Neuron (in vitro differentiated cells): ENCODE measurements around the gene TMEM235.

Experiments
- H2AFZ ChIP-seq: one replicate; pipeline ENCODE4 v1.6.1; 2013; ENCODE audit warnings: low read depth, mild to moderate bottlenecking, inconsistent platforms, low read length, moderate library complexity
- H3K27me3 ChIP-seq: one replicate; pipeline ENCODE4 v1.6.1; 2013; ENCODE audit warnings: low read length; ENCODE audit not compliant: insufficient read depth
- H3K36me3 ChIP-seq: one replicate; pipeline ENCODE4 v1.6.1; 2013; ENCODE audit warnings: low read length; ENCODE audit not compliant: insufficient read depth
- H3K4me1 ChIP-seq: one replicate; pipeline ENCODE4 v1.6.1; 2013; ENCODE audit warnings: low read length; ENCODE audit not compliant: insufficient read depth
- H3K4me3 ChIP-seq: 2 replicates; pipeline ENCODE4 v1.5.1; 2013; ENCODE audit warnings: mild to moderate bottlenecking, low read length, moderate library complexity
- H3K9me3 ChIP-seq: one replicate; pipeline ENCODE4 v1.6.1; 2013; ENCODE audit warnings: low read length

TMEM235 gene

GRCh38 chr17:78284146-78284545 is 52.7 kb downstream of the TMEM235 start:
- Histone ChIP-seq H3K9me3 (no peaks in the 10 kb centered on the region), H3K4me3 (no peak overlapping the region), H2AFZ (no peak overlapping the region), H3K36me3 (no peaks in the 10 kb centered on the region), H3K27me3 (no peaks in the 10 kb centered on the region), H3K4me1 (peaks cover 17% of the 10 kb centered on the region)

GRCh38 chr17:78289004-78289403 is 57.6 kb downstream of the TMEM235 start:
- no peak overlapping the region for H2AFZ ChIP-seq
- H3K36me3 ChIP-seq: no peaks in the 10 kb centered on the region
- no peak overlapping the region for H3K4me3 ChIP-seq
- no peaks in the 10 kb centered on the region for H3K9me3 ChIP-seq
- no peaks in the 10 kb centered on the region for H3K27me3 ChIP-seq
- no peaks in the 10 kb centered on the region for H3K4me1 ChIP-seq

GRCh38 chr17:78289802-78290363 is 58.5 kb downstream of the TMEM235 start:
- H3K4me3 ChIP-seq: no peak overlapping the region
- H3K36me3 ChIP-seq: no peaks in the 10 kb centered on the region

More at GRCh38 chr17:78289802-78290363, 58.5 kb downstream of the TMEM235 start:
- Histone ChIP-seq H3K9me3 (no peaks in the 10 kb centered on the region), H2AFZ (no peak overlapping the region), H3K4me1 (no peaks in the 10 kb centered on the region), H3K27me3 (no peaks in the 10 kb centered on the region)
